ENCODE results near the gene C13orf42. TPM values are rescaled to one million over a fixed set of nuclear protein-coding genes. Genes with fewer than 3 reads are reported as not detected.

The C13orf42 gene
- total RNA-seq, result not detected
- long read RNA-seq, donor 1, result 0 reads
- long read RNA-seq, donor 2, result 0 reads

DNA sequence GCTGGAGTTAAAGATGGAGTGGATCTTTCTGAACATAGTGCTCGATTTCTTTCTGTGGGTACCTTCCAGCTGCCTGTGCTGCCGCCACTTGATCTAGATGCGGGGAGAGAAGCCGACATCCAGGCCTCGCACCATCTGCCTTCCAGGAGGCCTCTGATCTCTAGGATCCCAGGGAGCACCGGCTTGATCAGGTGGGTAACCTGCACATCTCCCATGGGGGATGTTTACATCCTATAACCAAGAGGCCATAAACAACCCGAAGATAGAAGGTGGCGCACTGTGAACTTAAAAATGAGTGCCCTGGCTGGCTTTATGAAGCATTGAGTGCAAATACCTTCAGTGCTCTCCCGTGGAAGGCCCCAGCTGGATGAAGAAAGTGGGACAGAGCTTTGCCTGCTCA, at the start of gene C13orf42:
Gene C13orf42, minus strand, starts transcription at position 101 of the 400 bp plus-strand sequence. Its CDS starts 65 bp downstream, at position 36.
- Histone ChIP-seq H3K4me3 (no peak within 1 kb of the TSS), H3K9me3 (no peaks in the 10 kb centered on the region), H3K36me3 (ENCODE audit: low read depth) (no peaks in the 10 kb centered on the region), H3K4me1 (ENCODE audit: low read depth) (no peaks in the 10 kb centered on the region)
- DNase-seq (no peak), ATAC-seq (no peak)
- TF ChIP-seq, protein P1, sequence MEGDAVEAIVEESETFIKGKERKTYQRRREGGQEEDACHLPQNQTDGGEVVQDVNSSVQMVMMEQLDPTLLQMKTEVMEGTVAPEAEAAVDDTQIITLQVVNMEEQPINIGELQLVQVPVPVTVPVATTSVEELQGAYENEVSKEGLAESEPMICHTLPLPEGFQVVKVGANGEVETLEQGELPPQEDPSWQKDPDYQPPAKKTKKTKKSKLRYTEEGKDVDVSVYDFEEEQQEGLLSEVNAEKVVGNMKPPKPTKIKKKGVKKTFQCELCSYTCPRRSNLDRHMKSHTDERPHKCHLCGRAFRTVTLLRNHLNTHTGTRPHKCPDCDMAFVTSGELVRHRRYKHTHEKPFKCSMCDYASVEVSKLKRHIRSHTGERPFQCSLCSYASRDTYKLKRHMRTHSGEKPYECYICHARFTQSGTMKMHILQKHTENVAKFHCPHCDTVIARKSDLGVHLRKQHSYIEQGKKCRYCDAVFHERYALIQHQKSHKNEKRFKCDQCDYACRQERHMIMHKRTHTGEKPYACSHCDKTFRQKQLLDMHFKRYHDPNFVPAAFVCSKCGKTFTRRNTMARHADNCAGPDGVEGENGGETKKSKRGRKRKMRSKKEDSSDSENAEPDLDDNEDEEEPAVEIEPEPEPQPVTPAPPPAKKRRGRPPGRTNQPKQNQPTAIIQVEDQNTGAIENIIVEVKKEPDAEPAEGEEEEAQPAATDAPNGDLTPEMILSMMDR (IDR thresholded peaks at IDR 0.05), result no peak
- intact Hi-C loops (cut with DNase I, micrococcal nuclease), result no loop called here

- ATAC-seq (no peak), DNase-seq (no peak)
- intact Hi-C loops (cut with DNase I, micrococcal nuclease), result no loop called here
- no peaks in the 10 kb centered on the region for H3K9me3 ChIP-seq
- H3K36me3 ChIP-seq (ENCODE audit: low read depth), result no peaks in the 10 kb centered on the region
- TF ChIP-seq, protein P1 (IDR thresholded peaks at IDR 0.05), result no peak
- no peaks in the 10 kb centered on the region for H3K4me1 ChIP-seq (ENCODE audit: low read depth)
- no peak overlapping the region for H3K4me3 ChIP-seq
Measured at GRCh38 chr13:51158880-51159518, 47.9 kb upstream of the C13orf42 start.

DNA sequence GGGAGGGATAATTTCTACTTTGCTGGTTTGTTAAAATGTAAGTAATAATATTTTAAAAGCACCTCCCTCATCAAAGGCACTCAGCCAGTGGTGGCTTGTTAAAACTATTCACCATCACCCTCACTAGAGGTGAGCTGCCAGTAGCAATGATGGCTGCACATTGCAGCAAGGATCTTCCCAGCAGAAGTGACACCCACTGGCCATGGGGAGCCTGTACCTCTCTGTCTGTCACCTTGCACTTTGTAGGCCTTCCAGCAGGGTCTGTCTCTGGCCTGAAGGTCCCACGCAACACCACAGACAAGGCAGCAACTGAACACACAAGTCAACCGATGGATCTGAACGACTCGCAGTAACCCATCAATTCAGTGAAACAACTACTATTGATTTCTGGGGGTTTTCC, 47.3 kb upstream of the C13orf42 start:
- no peak for DNase-seq
- Histone ChIP-seq H3K36me3 (ENCODE audit: low read depth) (no peaks in the 10 kb centered on the region), H3K9me3 (no peaks in the 10 kb centered on the region), H3K4me3 (no peak overlapping the region), H3K4me1 (ENCODE audit: low read depth) (no peaks in the 10 kb centered on the region)
- TF ChIP-seq, protein P1 (IDR thresholded peaks at IDR 0.05), result no peak
- no peak for ATAC-seq
- intact Hi-C loops (cut with DNase I, micrococcal nuclease), result no loop called here

- H3K36me3 ChIP-seq (ENCODE audit: low read depth), result no peaks in the 10 kb centered on the region
- H3K4me3 ChIP-seq, result no peak overlapping the region
- TF ChIP-seq, protein P1 (IDR thresholded peaks at IDR 0.05), result no peak
- ATAC-seq (no peak), DNase-seq (no peak)
- no peaks in the 10 kb centered on the region for H3K9me3 ChIP-seq
- intact Hi-C loops (cut with DNase I, micrococcal nuclease), result no loop called here
- no peaks in the 10 kb centered on the region for H3K4me1 ChIP-seq (ENCODE audit: low read depth)
Measured at GRCh38 chr13:51156648-51157047, 45.6 kb upstream of the C13orf42 start.

- no peak for ATAC-seq
- Histone ChIP-seq H3K4me3 (no peak overlapping the region), H3K4me1 (ENCODE audit: low read depth) (no peaks in the 10 kb centered on the region), H3K36me3 (ENCODE audit: low read depth) (no peaks in the 10 kb centered on the region), H3K9me3 (no peaks in the 10 kb centered on the region)
- intact Hi-C loops (cut with DNase I, micrococcal nuclease), result no loop called here
- TF ChIP-seq, protein P1 (IDR thresholded peaks at IDR 0.05), result no peak
- DNase-seq, result no peak
Measured at GRCh38 chr13:51155776-51156515, 44.9 kb upstream of the C13orf42 start.
